Smooth muscle cell (in vitro differentiated cells): ENCODE measurements around the gene TFAP2C. TPM values are rescaled to one million over a fixed set of nuclear protein-coding genes. Genes with fewer than 3 reads are reported as not detected.
A peak's percentile ranks its signal among the peaks of the same experiment; 100 is the strongest.

Experiments
- DNase-seq: peaks from one replicate; lab custom pipeline; 2025; ENCODE audit not compliant: unreplicated experiment; lab: John Stamatoyannopoulos, UW
- H2AFZ ChIP-seq: fragments of 200-600 bp; sonication (generic); 2 replicates; pipeline ENCODE4 v1.6.0; 2016; ENCODE audit warnings: antibody characterized with exemption, low read depth, mild to moderate bottlenecking
- H3F3A ChIP-seq: fragments of 200-600 bp; sonication (generic); 2 replicates; pipeline ENCODE4 v1.6.0; 2017; ENCODE audit warnings: antibody characterized with exemption, low read depth
- H3K27ac ChIP-seq: fragments of 200-600 bp; sonication (generic); 2 replicates; pipeline ENCODE4 v1.5.1; 2016; ENCODE audit warnings: low read depth, mild to moderate bottlenecking
- H3K27me3 ChIP-seq: fragments of 200-600 bp; sonication (generic); 2 replicates; pipeline ENCODE4 v1.6.1; 2016; ENCODE audit warnings: low read depth, mild to moderate bottlenecking
- H3K36me3 ChIP-seq: fragments of 200-600 bp; sonication (generic); 2 replicates; pipeline ENCODE4 v1.5.1; 2016; ENCODE audit warnings: low read depth
- H3K4me1 ChIP-seq: fragments of 200-600 bp; sonication (generic); 2 replicates; pipeline ENCODE4 v1.5.1; 2016; ENCODE audit warnings: low read depth
- H3K4me2 ChIP-seq: fragments of 200-600 bp; sonication (generic); 2 replicates; pipeline ENCODE4 v1.6.0; 2016; ENCODE audit warnings: mild to moderate bottlenecking
- H3K4me3 ChIP-seq: fragments of 200-600 bp; sonication (generic); 2 replicates; pipeline ENCODE4 v1.5.1; 2016; ENCODE audit warnings: mild to moderate bottlenecking
- H3K79me2 ChIP-seq: fragments of 200-600 bp; sonication (generic); 2 replicates; pipeline ENCODE4 v1.6.0; 2016; ENCODE audit warnings: low read depth, mild to moderate bottlenecking
- H3K9ac ChIP-seq: fragments of 200-600 bp; sonication (generic); 2 replicates; pipeline ENCODE4 v1.6.0; 2016; ENCODE audit warnings: low read depth
- H3K9me3 ChIP-seq: fragments of 200-600 bp; sonication (generic); replicated peaks from 2 replicates; pipeline ENCODE4 v1.5.1; 2016; ENCODE audit warnings: low read depth
- H4K20me1 ChIP-seq: fragments of 200-600 bp; sonication (generic); 2 replicates; pipeline ENCODE4 v1.6.0; 2016; ENCODE audit warnings: low read depth
- WGBS: methylation state at CpG from one replicate; pipeline ENCODE4 v1.1.7; 2016; ENCODE audit warnings: low lambda C conversion rate; 5-methylcytosine and 5-hydroxymethylcytosine counted together
- polyA plus RNA-seq: library from polyadenylated mRNA; unstranded; fragments of >200 nt; fragmentation: Nextera tagmentation; extraction: Ambion mirVana; gene quantifications from 2 replicates; pipeline ENCODE4 v1.2.1, GENCODE V29; 2016
- total RNA-seq: library from RNA; depleted of rRNA; stranded (reverse); fragments of >200 nt; gene quantifications from 2 replicates; pipeline ENCODE4 v1.2.3, GENCODE V29; 2014
- TF ChIP-seq, protein P1 (sequence below): fragments of 200-600 bp; sonication (generic); IDR thresholded peaks from 2 replicates; pipeline ENCODE4 v1.5.1; 2017; ENCODE audit warnings: borderline replicate concordance, mild to moderate bottlenecking, antibody characterized with exemption; ENCODE audit not compliant: insufficient read depth, poor library complexity, severe bottlenecking

Gene TFAP2C
- 3.4 and 5.8 TPM in 2 replicates for total RNA-seq
- polyA plus RNA-seq, result 2.5 and 7.3 TPM in 2 replicates

DNA sequence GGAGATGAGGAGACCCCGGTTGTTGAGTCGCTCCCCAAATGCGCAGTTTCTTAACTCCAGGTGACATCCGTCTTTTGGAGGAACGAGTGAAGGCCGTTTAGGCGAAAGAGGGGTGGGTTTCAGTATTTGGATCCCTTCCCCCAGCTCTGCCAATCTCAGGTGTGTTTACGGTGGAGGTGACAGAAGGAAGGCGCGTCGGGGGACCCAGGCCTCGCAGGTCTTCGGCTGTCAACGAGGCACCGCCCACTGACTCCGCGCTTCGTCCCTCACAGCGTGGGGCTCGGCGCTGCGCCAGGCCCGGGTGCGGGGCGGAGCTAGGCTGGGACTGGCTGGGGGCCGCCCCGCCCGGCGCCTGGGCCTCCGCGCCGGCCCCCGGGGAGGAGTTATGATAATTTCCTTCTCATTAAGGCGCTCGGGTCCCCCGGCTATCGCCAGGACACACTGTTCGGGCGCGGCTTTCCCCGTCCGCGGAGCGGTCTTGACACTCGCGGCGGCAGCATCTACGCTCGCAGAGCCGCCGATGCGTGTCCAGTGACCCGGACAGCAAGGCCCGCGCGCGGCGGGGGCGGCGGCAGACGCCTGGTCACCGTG, at the start of gene TFAP2C:
Gene TFAP2C, plus strand, starts transcription at position 434 of the 591 bp plus-strand sequence. CDS start 239 bp downstream, outside the sequence.
- H3K9ac ChIP-seq, result peak within 1 kb of the TSS; percentile 54
- H3K4me3 ChIP-seq, result peak within 1 kb of the TSS; percentile 71
- no peaks in the 10 kb centered on the region for H3K9me3 ChIP-seq
- H4K20me1 ChIP-seq, result peaks cover 17% of the 10 kb centered on the region
- H3K36me3 ChIP-seq, result no peaks in the 10 kb centered on the region
- under 1% methylated on average over 56 of the region's 62 CpGs for WGBS
- no peaks in the 10 kb centered on the region for H3F3A ChIP-seq
- no peaks in the 10 kb centered on the region for H3K79me2 ChIP-seq
- DNase-seq, result no peak
- H3K27me3 ChIP-seq, result peaks cover 100% of the 10 kb centered on the region
- peaks cover 48% of the 10 kb centered on the region for H3K4me1 ChIP-seq
- peak within 1 kb of the TSS; percentile 90 for H2AFZ ChIP-seq
- H3K27ac ChIP-seq, result peak within 1 kb of the TSS; percentile 33
- peak within 1 kb of the TSS; percentile 96 for H3K4me2 ChIP-seq
- TF ChIP-seq, protein P1, sequence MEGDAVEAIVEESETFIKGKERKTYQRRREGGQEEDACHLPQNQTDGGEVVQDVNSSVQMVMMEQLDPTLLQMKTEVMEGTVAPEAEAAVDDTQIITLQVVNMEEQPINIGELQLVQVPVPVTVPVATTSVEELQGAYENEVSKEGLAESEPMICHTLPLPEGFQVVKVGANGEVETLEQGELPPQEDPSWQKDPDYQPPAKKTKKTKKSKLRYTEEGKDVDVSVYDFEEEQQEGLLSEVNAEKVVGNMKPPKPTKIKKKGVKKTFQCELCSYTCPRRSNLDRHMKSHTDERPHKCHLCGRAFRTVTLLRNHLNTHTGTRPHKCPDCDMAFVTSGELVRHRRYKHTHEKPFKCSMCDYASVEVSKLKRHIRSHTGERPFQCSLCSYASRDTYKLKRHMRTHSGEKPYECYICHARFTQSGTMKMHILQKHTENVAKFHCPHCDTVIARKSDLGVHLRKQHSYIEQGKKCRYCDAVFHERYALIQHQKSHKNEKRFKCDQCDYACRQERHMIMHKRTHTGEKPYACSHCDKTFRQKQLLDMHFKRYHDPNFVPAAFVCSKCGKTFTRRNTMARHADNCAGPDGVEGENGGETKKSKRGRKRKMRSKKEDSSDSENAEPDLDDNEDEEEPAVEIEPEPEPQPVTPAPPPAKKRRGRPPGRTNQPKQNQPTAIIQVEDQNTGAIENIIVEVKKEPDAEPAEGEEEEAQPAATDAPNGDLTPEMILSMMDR, result no peak

DNA sequence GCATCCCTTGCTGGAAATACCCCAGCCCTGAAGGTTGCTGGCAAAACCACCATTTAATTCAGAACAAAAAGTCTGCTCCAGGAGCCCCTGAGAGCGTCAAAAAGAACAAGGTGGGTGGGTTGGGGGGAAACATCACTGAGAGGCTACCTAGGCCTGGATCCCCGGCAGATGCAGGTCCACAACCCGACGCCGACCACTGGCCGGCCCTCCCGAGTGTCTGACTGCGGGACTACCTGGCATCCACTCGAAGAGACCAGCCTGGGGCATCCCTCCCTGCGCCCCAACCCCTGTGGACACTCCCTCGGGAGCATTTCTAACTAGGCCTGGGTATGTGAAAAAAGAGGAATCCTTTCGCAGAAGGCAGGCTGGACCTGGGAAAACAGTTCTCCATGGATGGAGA, 48.9 kb upstream of the TFAP2C start:
- Histone ChIP-seq H2AFZ (no peak overlapping the region), H3K9ac (no peak overlapping the region), H3K27me3 (no peaks in the 10 kb centered on the region), H3K4me2 (no peak overlapping the region), H4K20me1 (no peaks in the 10 kb centered on the region), H3K9me3 (no peaks in the 10 kb centered on the region), H3K36me3 (no peaks in the 10 kb centered on the region), H3K27ac (no peak overlapping the region), H3K79me2 (no peaks in the 10 kb centered on the region), H3K4me3 (no peak overlapping the region), H3F3A (no peaks in the 10 kb centered on the region), H3K4me1 (no peaks in the 10 kb centered on the region)
- DNase-seq, result no peak
- TF ChIP-seq, protein P1, result no peak
- WGBS, result 94% methylated on average over 12 of the region's 12 CpGs

DNA sequence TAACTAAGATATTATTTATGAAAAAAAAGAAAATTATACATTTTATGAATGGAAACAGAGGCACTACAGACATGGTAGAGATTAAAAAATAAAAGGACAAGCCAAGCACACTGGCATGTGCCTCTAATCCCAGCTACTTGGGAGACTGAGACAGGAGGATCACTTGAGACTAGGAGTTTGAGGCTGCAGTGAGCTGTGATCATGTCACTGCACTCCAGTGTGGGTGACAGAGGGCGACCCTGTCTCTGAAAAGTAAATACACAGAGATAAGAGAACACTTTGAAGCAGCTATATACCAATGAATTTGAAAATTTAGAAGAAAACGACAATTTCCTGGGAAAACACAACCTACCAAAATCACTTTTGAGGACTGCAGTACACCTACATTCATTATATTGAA, 47.4 kb upstream of the TFAP2C start:
- Histone ChIP-seq H3K27me3 (no peaks in the 10 kb centered on the region), H3K79me2 (no peaks in the 10 kb centered on the region), H3K4me1 (no peaks in the 10 kb centered on the region), H3K9ac (no peak overlapping the region), H2AFZ (no peak overlapping the region), H4K20me1 (no peaks in the 10 kb centered on the region), H3K27ac (no peak overlapping the region), H3K36me3 (no peaks in the 10 kb centered on the region), H3K4me2 (no peak overlapping the region), H3K4me3 (no peak overlapping the region), H3F3A (no peaks in the 10 kb centered on the region), H3K9me3 (no peaks in the 10 kb centered on the region)
- TF ChIP-seq, protein P1, result no peak
- DNase-seq, result no peak
- WGBS, result 69% methylated on average over 2 of the region's 2 CpGs

DNA sequence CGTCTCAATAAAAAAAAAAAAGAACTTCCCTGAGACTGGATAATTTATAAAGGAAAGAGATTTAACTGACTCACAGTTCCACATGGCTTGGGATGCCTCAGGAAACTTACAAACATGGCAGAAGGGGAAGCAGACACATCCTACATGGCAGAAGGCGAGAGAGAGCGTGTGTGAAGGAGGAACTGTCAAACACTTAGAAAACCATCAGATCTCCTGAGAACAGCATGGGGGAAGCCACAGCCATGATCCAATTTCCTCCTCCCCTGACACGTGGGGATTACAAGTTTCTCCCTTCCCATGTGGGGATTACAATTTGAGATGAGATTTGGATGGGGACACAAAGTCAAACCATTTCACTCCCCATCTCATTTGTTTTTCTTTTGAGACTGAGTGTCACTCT, 46.6 kb upstream of the TFAP2C start:
- 86% methylated on average over 4 of the region's 4 CpGs for WGBS
- Histone ChIP-seq H3K4me3 (no peak overlapping the region), H3K27me3 (no peaks in the 10 kb centered on the region), H3K9me3 (no peaks in the 10 kb centered on the region), H4K20me1 (no peaks in the 10 kb centered on the region), H3K4me2 (no peak overlapping the region), H3K79me2 (no peaks in the 10 kb centered on the region), H3K27ac (no peak overlapping the region), H2AFZ (no peak overlapping the region), H3K9ac (no peak overlapping the region), H3F3A (no peaks in the 10 kb centered on the region), H3K36me3 (no peaks in the 10 kb centered on the region), H3K4me1 (no peaks in the 10 kb centered on the region)
- DNase-seq, result no peak
- TF ChIP-seq, protein P1, result no peak
